GM12891 (cell line): ENCODE data around the gene STAB2.

ENCODE experiments used
- POLR2A ChIP-seq: IDR thresholded peaks from 2 replicates; pipeline ENCODE4 v1.6.1; 2011; ENCODE audit warnings: low read depth, low read length, control low read depth
- POLR2AphosphoS5 ChIP-seq: IDR thresholded peaks from 2 replicates; pipeline ENCODE4 v1.6.1; 2011; ENCODE audit warnings: low read depth, low read length, control low read depth
- TAF1 ChIP-seq: IDR thresholded peaks from 2 replicates; pipeline ENCODE4 v1.6.1; 2011; ENCODE audit warnings: low read depth, low read length, control low read depth

DNA sequence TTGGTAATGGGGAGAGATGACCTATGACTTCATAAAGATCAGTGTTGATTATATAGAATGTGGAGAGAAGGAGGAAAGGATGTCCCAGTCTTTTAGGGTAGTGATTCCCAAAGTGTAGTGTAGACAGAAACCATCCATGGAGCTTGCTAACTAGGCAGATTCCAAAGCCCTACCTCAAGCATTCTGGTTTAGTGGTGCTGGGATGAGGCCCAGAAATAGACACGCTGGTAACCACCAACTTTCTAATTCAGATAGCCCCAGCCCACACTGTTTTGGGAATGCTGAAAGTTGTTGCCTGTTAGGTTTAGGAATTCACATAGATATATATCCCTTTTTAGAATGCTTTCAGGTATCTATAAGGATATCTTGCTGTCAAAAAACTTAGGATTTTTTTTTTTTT lies 69.2 kb downstream of the STAB2 start:
- TF ChIP-seq POLR2AphosphoS5 (no peak), POLR2A (no peak), TAF1 (no peak)
